Measurements from ENCODE around the gene CALML3. TPM values are rescaled to one million over a fixed set of nuclear protein-coding genes. Genes with fewer than 3 reads are reported as not detected.

The CALML3 gene
- total and polyA plus RNA-seq, 2 of the 8 experiments (the other 6 are each of a cell fraction or from before 2014, with no cell fraction given) = not detected

GRCh38 chr10:5479481-5480161 lies 45.1 kb upstream of the CALML3 start:
- H4K91ac ChIP-seq (replicated peaks; ENCODE audit: insufficient read length, low read length) = peak overlapping the region; percentile 83
- no peak overlapping the region for H3K4me3 ChIP-seq (ENCODE audit: extremely low read depth in 1 of 4, insufficient read depth in 2 of 4, low read depth in 3 of 4, low read length in 4 of 4)
- peak overlapping the region; percentile 60; the same call in 1 of the 2 replicates for H3K18ac ChIP-seq (ENCODE audit: extremely low read depth, low read length)
- H3K9me3 ChIP-seq (ENCODE audit: insufficient read depth in 2 of 2, low read depth in 1 of 2, low read length in 1 of 2) = no peaks in the 10 kb centered on the region
- FAIRE-seq = no peak
- WGBS, 2 experiments (ENCODE audit: extremely low coverage in 1 of 2, insufficient coverage in 1 of 2, insufficient read length in 1 of 2, insufficient replicate concordance in 2 of 2, low coverage in 1 of 2, low lambda C conversion rate in 2 of 2, missing lambda C conversion rate in 1 of 2) = 91% methylated on average over 14 of the region's 14 CpGs; no CpG with 5 or more reads in 1 of the 2 experiments
- H2BK5ac ChIP-seq (ENCODE audit: low read depth, low read length) = peak overlapping the region; percentile 95; the same call in 1 of the 2 replicates
- no peak overlapping the region for H3K9ac ChIP-seq (replicated peaks in 1 of 4; ENCODE audit: extremely low read depth in 1 of 4, low read depth in 3 of 4, low read length in 3 of 4)
- H2BK12ac ChIP-seq (ENCODE audit: low read depth, low read length) = peak overlapping the region; percentile 98; the same call in 1 of the 2 replicates
- no peaks in the 10 kb centered on the region for H3K27me3 ChIP-seq (replicated peaks in 1 of 4; ENCODE audit: control insufficient read depth in 3 of 4, extremely low read depth in 1 of 4, insufficient read depth in 3 of 4, low read length in 3 of 4)
- no peak overlapping the region for H3K4me2 ChIP-seq (ENCODE audit: insufficient read depth in 1 of 2, low read depth in 2 of 2, low read length in 2 of 2)
- H2AK5ac ChIP-seq (ENCODE audit: low read depth, low read length) = peak overlapping the region; percentile 90; the same call in 1 of the 2 replicates
- H3K23me2 ChIP-seq (ENCODE audit: low read depth, low read length) = no peaks in the 10 kb centered on the region
- TF ChIP-seq EP300 (IDR thresholded peaks at IDR 0.05; ENCODE audit: borderline replicate concordance in 1 of 2, low read depth in 2 of 2, low read length in 2 of 2) (no peak), KDM4A (IDR thresholded peaks at IDR 0.05; ENCODE audit: low read depth, low read length, severe bottlenecking) (no peak), SP2 (IDR thresholded peaks at IDR 0.05; ENCODE audit: low read length) (no peak)
- no peak overlapping the region for H3K56ac ChIP-seq (replicated peaks; ENCODE audit: insufficient read length, low read depth, low read length)
- no peaks in the 10 kb centered on the region for H3K79me2 ChIP-seq (ENCODE audit: control insufficient read depth in 1 of 2, insufficient read depth in 2 of 2, low read length in 2 of 2)
- POLR2A ChIA-PET (ENCODE audit: partially characterized antibody) = interaction anchor here (1.6 to 5.3 kb wide), 2 partner anchors 11 to 12 kb away, joined by 3 to 44 read pairs; no protein-coding TSS in a partner anchor
- no peak overlapping the region for H4K5ac ChIP-seq (ENCODE audit: insufficient read length, low read depth, low read length)
- peak overlapping the region; percentile 77 for H3K4ac ChIP-seq (replicated peaks; ENCODE audit: insufficient read length, low read depth, low read length)
- no peak overlapping the region for H2AFZ ChIP-seq (ENCODE audit: low read length)
- CTCF ChIA-PET (ENCODE audit: partially characterized antibody) = interaction anchor here (3.5 kb wide), 1 partner anchor 17 kb away, joined by 18 read pairs; no protein-coding TSS in a partner anchor
- no peaks in the 10 kb centered on the region for H4K20me1 ChIP-seq (replicated peaks in 1 of 2; ENCODE audit: control insufficient read depth in 1 of 2, insufficient read depth in 2 of 2, low read length in 2 of 2)
- no peaks in the 10 kb centered on the region for H3K36me3 ChIP-seq (ENCODE audit: control insufficient read depth in 2 of 4, insufficient read depth in 4 of 4, low read length in 3 of 4)
- H3K14ac ChIP-seq (ENCODE audit: insufficient read length) = no peak overlapping the region
- no peak for DNase-seq (ENCODE audit: low read depth in 1 of 2, low spot score in 2 of 2)
- no peaks in the 10 kb centered on the region for H3K79me1 ChIP-seq (ENCODE audit: low read depth, low read length)
- no peak overlapping the region for H4K8ac ChIP-seq (ENCODE audit: extremely low read depth, insufficient read depth, low read length)
- H2BK15ac ChIP-seq (ENCODE audit: low read length) = peak overlapping the region; percentile 81; the same call in 1 of the 2 replicates
- peak overlapping the region; percentile 99; the same call in 1 of the 2 replicates for H2BK20ac ChIP-seq (ENCODE audit: low read length)
- H3K27ac ChIP-seq (ENCODE audit: low read depth, low read length) = no peak overlapping the region
- no peak overlapping the region for H3K23ac ChIP-seq (ENCODE audit: insufficient read length)
- peak overlapping the region; percentile 16 for H2BK120ac ChIP-seq (replicated peaks; ENCODE audit: low read depth, low read length)
- peaks cover 3 to 14% (median 8%) of the 10 kb centered on the region in 4 experiments for H3K4me1 ChIP-seq (replicated peaks in 1 of 4; ENCODE audit: control insufficient read depth in 3 of 4, insufficient read depth in 4 of 4, low read length in 3 of 4)

Measured in H1 (cell line).